Urothelium cell line (cell line): ENCODE measurements around the gene GGTA1.
"Not testable (repeated sequence)": the region's sequence is repeated elsewhere in the genome, so short reads cannot be mapped to it uniquely, and the experiment has no call there.

Experiments used
- DNase-seq: peaks from one replicate; pipeline ENCODE4 v3.0.0; 2011; ENCODE audit warnings: low spot score, mixed read lengths
- FAIRE-seq: peaks from 2 replicates; lab custom pipeline; 2011; peaks lifted over from hg19 to GRCh38; lab: Jason Lieb, UNC

GGTA1 gene

DNA sequence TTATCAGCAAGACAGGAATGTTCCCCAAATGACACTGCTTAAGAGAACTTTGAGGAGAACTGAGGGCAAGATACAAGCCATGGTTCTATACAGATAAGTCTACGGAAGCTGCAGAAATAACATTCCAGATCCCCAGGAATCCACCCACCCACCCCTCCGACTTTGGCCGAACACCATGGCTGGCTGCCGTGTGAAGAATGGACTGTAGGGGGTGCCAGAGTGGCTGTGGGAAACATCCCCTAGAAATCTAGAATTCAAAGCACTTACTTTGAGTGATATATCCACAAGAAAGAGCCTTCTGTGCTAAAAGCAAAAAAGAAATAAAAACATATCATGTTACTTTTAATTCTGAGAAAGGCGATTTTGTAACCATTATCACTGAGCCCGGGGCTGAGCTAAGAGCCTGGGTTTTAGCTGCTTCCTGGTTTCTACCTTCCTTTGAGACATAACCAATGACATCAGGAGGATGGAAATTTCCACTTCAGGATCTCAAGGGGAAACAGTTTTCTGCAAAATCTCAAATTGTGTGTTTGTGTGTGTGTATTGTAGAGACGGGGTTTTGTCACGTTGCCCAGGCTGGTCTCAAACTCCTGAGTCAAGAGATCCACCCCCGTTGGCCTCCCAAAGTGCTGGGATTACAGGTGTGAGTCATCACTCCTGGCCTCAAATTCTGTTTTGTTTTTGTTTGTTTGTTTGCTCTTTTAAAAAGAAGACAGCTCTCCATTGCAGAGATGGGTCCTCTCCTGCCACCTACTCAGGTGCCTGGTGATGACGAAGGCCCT, 36.4 kb downstream of the GGTA1 start:
- FAIRE-seq (no peak), DNase-seq (peak; percentile 31)

DNA sequence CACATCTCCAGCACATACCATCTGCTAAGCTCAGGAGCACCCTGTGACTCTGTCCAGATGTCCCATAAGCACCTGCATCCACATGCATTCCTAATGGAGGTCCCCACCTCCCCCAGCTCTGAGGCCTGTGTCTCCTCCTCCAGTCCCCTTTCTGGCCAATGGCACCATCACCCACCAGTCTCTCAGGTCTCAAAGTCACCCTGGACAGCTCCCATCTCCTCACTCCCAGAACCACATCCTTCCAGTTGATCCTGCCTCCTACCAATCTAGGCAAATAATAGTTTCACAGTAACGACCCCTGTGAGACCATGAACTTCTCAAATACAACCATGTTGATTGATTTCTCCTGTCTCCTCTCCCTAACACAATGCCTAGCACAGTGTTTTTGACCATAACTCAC, 40.1 kb downstream of the GGTA1 start:
- no peak for FAIRE-seq
- DNase-seq: no peak

DNA sequence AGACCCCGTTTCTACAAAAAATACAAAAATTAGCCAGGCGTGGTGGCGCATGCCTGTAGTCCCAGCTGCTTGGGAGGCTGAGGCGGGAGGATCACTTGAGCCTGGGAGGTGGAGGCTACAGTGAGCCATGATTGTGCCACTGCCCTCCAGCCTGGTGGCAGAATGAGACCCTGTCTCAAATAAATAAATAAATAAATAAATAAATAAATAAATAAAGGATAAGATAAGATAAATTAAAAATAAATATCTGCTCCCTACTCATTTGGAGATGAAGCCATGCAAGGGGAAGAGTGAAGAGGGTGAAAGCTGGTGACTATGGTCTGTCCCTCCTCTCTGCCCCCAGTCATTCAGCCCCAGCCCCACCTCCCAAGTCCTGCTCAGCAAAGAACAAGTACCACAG, 41.2 kb downstream of the GGTA1 start:
- FAIRE-seq, DNase-seq: not testable (repeated sequence)

DNA sequence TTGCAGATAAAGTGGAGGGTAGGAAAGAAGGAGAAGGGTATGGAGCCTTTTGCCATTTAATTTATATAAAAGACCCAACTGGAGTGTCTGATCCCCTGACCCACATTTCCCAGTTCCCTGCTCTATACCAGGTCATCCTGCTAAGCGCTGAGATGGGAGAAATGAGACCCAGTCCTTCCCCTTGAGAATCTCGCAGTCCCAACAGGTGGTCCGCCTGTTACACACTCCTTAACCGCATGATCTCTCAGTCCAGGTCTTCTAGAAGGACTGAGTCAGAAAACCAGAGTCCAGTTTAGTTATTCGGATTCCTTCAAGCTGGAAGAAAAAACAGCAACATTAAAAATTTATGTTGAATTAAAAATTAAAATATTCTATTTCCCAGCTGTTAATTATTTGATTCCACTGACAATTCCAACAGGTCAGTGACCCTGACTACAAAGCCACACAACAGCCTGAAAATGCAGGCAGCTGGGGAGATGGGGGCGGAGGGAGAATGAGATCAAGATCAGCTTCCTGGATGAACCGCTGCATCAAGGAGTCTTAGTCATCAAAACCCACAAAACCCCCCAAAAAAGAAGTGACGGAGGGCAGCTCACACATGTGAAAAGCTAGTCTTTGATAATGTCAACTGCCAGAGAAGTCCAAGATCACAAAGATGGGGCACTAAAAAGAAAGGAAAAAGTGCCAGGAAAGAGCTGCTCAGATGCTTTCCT, 44.0 kb downstream of the GGTA1 start:
- FAIRE-seq: no peak
- no peak for DNase-seq

DNA sequence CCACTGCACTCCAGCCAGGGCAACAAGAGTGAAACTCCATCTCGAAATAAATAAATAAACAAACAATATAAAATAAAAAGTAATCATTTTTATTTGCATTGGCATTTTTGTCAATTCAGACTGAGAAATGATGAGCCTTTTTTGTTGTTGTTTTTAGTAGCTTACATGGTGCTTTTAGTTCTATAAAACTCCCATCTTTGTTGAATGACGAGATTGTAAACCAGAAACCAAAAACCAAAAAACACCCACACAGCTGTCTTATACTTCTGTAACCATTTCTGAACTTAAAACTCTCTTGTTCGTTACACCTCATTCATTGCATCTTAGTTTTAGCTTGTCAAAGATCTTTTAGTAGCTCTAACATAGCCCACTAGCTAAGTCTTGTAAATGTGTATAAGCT, 44.7 kb downstream of the GGTA1 start:
- FAIRE-seq (no peak), DNase-seq (no peak)

DNA sequence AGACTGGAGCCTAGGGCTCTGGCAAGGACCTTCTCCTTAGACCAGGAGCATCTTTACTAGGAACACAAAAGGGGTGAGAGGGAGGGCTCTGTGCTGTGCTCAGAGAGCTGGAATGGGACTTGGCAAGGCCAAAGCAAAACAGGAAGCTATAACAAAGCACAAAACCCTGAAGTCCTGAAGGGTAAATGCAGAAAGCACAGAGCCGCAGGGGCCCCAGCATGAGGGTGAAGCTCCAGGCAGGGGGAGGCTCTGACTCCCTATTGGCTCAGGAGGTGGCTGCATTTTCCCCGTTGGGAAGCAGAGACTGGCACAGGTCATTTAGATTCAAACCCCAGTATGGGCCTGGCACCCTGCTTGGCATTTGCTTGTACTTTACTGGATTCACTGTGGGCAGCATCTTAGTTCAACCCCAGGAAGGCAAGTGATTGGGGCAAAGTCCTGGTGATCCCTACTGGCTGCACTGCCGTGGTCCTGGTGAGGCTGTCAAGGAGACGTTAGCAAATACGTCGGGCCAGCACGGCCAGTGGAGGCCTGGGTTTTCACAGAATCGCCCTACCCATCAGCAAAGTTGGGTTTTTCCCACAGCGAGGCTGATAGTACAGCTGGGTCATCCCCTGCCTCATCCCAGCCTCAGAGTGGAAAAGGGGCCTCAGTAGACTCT, 46.3 kb downstream of the GGTA1 start:
- DNase-seq: no peak
- FAIRE-seq: no peak

DNA sequence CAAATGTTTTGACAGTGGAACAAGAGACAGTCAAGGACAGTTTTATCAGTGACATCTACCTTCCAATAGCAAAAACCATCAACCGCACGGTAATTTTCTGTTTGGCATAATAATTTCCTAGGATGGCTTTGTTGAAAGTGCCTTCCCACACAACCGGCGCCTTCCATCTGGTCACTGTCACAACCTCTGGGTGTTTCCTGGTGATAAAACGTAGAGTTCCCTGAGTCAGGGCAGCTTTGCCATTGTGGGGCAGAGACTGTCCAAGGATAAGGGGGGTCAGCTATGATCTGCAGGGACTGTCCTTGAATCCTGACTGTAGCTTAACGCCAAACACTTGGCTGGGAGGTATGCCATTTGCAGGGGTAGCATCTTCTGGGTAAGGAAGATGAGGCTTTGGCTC, 47.6 kb downstream of the GGTA1 start:
- FAIRE-seq: no peak
- no peak for DNase-seq

DNA sequence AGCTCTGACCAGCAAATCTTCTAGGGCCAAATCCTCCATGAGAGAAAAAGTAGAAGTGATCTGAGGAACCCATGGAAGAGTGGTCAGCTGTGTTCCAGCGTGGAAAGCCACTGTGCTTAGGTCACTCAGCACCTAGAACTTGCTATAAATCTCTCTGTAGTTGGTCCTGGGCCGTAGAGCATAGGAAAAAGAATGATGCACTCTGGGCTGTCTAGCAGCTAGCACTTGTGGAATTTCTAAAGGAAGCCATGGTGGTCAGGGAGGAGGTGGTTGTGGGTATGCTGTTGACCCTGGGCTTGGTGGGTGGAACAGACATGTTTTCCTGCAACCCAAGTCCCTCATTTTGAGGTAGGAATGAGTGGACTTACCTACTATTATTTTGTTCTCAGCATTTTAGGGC, 48.1 kb downstream of the GGTA1 start:
- FAIRE-seq: no peak
- no peak for DNase-seq

DNA sequence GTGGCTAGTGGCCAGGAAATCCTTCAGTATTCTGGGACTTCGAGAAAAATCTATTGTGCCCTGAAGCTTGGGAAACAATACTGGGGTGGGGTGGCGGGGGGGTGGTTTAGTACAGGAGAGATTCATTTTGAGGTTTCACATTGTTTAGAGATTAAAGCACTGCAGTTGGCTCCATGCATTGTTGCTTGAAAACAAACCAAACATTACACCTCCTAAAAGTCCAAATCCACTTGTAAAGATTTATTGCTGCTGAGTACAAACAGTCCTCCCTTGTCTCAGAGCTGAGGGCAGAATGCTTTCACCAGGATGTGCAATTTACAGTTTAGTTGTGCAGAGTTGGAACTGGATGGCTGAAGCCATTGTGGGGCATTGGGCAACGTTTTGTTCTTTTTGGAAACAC, 49.4 kb downstream of the GGTA1 start:
- DNase-seq (peak; percentile 38), FAIRE-seq (no peak)

DNA sequence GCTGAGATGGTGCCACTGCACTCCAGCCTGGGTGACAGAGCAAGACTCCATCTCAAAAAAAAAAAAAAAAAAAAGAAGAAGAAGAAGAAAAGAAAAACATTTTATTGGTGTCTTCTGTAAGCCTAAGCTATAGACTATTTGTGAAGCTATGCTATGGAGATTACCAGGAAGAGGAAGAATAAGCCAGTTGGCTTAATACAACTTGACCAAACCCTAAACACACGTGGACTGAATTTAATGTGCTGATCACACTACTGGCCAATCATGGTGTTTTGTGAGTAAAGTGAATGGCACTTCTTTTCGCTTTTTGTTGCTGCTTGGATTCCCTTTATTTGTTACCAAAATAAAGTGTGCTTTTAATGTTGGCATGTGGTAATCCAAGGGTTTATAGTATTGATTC, 49.9 kb downstream of the GGTA1 start:
- FAIRE-seq (no peak), DNase-seq (no peak)

DNA sequence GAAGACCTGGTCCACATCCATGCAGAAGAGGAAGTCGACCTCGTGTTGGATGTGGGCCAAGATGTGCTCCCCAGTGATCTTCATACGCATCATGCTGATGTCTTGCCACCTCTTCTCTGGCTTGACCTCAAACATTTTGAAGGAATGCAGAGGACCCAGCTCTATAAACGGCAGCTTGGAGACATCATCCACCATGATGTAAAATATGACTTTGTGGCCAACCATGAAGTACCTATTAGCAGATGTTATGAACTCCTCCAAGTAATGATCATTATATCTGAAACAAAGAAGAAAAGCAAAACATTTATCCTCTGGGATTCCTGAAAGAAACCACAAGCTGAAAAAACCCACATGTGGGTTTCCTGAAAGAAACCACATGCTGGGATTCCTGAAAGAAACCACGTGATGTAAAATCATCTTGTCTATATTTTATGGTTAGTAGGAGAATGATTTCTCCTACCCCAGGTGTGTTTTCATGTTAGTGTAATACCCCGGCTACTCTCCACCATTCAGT, 52.3 kb downstream of the GGTA1 start:
- no peak for FAIRE-seq
- peak; percentile 53 for DNase-seq

DNA sequence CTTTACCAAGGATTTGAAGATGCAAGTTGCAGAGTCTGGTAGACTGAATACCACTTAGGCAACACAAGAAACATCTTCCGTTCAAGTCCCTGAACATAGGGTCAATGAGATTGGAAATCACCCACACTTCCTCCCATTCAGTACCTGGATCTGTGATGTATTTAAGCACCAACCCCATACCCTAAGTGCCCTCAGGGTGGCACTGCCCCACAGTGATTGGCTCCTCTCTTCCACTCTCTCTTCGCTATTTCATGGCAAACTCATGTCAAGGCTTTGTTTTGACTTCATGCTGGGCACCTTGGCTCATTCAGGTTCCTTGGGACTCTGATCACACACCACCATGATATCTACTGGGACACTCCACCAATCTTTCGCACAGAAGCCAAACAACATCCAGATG, 53.7 kb downstream of the GGTA1 start:
- no peak for DNase-seq
- no peak for FAIRE-seq

DNA sequence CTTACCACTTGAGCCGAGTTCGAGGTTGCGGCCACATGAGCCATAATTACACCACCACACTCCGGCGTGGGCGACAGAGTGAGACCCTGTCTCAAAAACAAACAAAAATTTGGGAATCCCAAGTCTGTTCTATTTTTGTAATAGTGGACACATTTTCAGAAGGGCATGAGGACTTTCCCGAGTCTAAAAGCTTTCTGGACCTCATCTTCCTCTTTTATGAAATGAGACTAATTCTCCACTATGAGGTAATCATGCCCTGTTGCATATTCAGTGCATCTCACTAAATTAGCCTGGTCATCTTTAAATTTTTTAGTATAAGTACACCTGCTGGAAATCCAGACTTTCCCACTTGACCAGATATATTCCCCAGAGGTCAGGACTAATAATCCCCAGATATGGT, 55.7 kb downstream of the GGTA1 start:
- FAIRE-seq (no peak), DNase-seq (no peak)

DNA sequence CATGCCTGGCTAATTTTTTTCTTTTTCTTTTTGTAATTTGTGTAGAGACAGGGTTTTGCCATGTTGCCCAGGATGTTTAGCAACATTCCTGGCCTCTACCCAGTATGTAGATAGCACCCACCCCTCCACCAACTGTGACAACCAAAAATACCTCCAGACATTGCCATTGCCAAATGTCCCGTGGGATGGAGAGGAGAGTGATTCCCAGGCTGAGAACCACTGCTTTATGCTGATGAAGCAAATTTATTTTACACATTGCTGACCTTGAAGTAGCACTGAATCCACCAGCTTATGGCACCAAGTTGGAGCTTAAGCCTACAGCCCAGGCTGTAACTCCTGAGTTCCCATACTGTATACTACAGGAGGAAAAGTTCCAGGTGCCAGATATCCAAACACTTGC, 58.5 kb downstream of the GGTA1 start:
- FAIRE-seq (no peak), DNase-seq (no peak)

DNA sequence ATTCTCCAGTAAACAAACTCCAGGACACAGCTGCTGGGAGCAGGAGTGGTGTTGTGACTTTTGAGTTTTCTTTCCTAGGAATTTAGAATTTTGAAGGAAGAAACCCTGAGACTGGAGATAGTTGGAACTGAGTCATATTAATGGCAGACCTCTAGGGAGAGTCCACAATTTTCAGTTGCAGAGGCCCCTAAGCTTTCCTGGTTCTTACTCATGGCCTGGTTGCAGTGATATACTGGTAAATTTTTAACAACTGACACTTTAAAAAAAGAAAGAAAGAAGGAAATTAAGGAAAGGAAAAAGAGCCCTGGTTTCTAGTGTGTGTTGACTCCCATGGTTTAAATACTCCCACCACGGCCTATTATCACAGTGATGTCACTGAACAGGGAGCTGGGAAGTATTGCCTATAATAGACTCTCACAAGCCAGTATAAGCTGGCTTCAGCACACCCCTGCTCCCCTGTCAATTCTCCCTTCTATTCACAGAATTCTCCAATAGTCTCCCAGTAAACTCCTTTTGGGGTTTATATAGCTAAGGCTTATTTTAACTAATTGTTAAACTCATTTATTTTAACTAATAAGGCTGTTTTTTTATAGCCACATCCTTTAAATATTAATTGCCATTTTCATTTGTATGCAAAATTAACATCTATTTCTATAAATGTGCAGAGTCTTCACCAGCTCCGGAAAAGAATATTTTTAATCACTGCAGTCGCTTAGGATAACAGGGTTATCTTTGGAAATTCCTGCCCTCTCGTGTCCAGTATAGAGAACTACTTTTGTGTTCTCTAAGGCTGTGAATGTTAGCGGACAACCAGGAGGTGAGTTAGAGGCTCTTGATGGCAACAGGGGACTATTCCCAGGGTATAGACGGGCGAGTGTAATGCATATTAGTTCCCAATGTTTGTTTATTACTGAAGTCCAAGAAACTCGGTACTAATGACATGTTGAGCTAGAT, 59.7 kb downstream of the GGTA1 start:
- FAIRE-seq (no peak), DNase-seq (peak; percentile 37)

DNA sequence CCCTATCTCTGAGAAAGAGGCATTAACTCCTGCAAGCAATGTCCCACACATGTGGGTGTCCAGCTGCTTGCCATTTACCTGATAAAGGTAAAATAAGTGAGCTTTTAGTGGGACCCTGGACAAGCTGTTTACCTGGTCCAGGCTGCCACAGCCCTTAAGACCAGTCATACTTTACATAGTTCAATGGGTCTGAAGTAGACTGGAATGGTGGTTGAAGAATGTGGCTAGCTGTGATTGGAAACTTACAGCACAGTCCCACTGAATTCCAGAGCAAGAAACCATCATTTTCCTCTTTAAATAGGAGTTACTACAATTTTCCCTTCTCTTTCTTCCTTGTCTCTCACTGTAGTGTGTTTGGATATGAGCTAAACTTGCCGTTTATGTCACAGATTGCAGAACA, 60.6 kb downstream of the GGTA1 start:
- FAIRE-seq: no peak

DNA sequence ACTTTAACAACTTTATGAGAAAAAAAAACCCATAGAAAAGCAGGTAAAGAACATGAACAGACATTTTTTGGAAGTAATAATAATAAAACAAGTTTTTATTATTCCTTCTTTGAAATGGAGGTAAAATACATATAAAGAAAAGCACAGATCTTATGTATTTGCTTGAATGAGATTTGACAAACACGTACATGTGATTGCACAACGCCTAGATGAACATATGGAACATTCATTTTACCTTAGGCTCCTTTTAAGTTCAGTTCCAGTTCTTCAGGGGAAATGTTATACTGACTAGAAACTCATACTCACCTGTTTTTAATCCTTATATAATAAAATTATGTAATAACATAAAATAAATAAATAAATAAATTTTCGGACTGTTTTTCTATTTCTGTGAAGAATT, 61.8 kb downstream of the GGTA1 start:
- FAIRE-seq (no peak), DNase-seq (no peak)

More for the DNA sequence above, 60.6 kb downstream of the GGTA1 start:
- no peak for DNase-seq

DNA sequence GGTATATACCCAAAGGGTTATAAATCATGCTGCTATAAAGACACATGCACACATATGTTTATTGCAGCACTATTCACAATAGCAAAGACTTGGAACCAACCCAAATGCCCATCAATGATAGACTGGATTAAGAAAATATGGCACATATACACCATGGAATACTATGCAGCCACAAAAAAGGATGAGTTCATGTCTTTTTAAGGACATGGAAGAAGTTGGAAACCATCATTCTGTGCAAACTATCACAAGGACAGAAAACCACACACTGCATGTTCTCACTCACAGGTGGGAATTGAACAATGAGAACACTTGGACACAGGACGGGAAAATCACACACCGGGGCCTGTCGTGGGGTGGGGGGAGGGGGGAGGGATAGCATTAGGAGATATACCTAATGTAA, 62.6 kb downstream of the GGTA1 start:
- not testable (repeated sequence) for DNase-seq, FAIRE-seq

DNA sequence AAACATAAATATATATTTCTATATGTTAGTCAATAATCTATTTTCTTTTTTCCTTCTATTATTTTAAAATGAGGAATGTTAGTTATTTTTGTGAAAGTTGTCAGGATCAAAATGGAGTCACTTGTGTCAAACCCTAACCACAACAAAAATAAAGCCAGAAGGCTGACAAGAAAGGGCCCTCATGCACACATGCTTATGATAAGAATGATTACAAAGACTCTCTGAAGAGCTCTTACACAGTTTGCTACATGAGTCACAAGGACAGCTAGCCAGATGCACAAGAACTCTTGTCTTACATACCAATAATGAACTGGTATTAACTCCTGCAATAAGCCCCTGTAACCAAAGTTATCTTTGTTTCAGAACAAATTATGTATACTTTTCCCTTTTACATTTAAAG, 64.7 kb downstream of the GGTA1 start:
- no peak for FAIRE-seq
- DNase-seq: no peak

DNA sequence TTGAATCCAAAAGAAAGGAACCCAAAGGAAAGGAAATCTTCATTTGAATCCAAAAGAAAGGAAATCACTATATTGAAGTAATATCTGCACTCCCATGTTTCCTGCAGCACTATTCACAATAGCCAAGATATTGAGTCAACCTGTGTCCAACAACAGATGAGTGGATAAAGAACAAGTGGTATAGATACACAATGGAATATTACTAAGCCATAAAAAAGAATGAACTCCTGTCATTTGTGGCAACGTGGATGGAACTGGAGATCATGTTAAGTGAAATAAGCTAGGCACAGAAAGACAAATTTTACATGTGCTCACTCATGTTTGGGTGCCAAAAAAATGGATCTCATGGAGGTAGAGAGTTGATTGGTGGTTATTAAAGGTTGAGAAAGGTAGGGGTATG, 71.7 kb downstream of the GGTA1 start:
- no peak for FAIRE-seq
- no peak for DNase-seq

DNA sequence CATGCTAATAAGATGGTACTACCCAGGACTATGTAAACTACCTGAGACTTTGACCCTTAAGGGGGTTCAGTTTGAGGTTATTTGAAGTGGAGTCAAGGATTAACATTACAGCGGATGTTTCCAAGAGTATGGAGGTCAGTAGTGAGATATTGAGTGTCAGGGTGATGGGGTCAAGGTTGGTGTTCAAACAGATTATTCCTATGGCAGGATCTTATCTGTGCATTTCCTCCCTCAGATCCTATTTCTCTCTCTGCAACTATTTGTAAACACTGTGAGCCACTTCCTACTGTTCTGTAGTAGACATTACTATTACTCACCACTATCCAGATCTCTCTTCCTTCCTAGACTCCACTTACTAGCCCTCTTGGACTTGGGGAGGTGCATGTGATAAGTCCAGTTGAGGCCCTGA, 75.6 kb downstream of the GGTA1 start:
- DNase-seq (no peak), FAIRE-seq (no peak)
